Measurements from ENCODE around the gene RAMP1. TPM values are rescaled to one million over a fixed set of nuclear protein-coding genes. Genes with fewer than 3 reads are reported as not detected.

The RAMP1 gene
- total and polyA plus RNA-seq, 4 donors: 109 to 423 (median 279) TPM

DNA sequence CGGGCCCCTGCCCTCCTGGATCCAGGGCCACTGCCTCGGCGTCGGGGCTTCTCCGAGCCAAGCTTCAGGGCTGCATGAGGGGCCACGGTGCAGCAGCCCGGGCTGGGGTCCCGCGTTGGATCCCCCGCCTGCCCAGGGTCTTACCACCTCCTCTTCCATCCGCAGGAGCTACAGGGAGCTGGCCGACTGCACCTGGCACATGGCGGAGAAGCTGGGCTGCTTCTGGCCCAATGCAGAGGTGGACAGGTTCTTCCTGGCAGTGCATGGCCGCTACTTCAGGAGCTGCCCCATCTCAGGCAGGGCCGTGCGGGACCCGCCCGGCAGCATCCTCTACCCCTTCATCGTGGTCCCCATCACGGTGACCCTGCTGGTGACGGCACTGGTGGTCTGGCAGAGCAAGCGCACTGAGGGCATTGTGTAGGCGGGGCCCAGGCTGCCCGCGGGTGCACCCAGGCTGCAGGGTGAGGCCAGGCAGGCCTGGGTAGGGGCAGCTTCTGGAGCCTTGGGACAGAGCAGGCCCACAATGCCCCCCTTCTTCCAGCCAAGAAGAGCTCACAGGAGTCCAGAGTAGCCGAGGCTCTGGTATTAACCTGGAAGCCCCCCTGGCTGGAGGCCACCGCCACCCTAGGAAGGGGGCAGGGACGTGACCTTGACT lies 52.1 kb downstream of the RAMP1 start:
- H3K27me3 ChIP-seq (ENCODE audit: control insufficient read depth in 1 of 2, insufficient read depth in 2 of 2, low read length in 1 of 2): no peaks in the 10 kb centered on the region
- WGBS, 2 donors: 90 to 91% methylated on average over 25 to 28 of the region's 28 CpGs
- H3K9me3 ChIP-seq (ENCODE audit: control insufficient read depth, low read length): no peaks in the 10 kb centered on the region
- ATAC-seq (ENCODE audit: low FRiP score): no peak
- DNase-seq: no peak
- intact Hi-C loops (cut with DNase I): no loop called here
- H3K27ac ChIP-seq (ENCODE audit: low read depth in 1 of 2, low read length in 2 of 2): peak overlapping the region in 1 of 2 donors; percentile 0
- H3K36me3 ChIP-seq (ENCODE audit: control insufficient read depth in 1 of 2, insufficient read depth in 2 of 2, low read length in 1 of 2): no peaks in the 10 kb centered on the region
- no peaks in the 10 kb centered on the region for H3K4me1 ChIP-seq (ENCODE audit: control insufficient read depth in 1 of 2, insufficient read depth in 2 of 2, low read length in 2 of 2)
- H3K4me3 ChIP-seq (ENCODE audit: low read length in 2 of 2): no peak overlapping the region

DNA sequence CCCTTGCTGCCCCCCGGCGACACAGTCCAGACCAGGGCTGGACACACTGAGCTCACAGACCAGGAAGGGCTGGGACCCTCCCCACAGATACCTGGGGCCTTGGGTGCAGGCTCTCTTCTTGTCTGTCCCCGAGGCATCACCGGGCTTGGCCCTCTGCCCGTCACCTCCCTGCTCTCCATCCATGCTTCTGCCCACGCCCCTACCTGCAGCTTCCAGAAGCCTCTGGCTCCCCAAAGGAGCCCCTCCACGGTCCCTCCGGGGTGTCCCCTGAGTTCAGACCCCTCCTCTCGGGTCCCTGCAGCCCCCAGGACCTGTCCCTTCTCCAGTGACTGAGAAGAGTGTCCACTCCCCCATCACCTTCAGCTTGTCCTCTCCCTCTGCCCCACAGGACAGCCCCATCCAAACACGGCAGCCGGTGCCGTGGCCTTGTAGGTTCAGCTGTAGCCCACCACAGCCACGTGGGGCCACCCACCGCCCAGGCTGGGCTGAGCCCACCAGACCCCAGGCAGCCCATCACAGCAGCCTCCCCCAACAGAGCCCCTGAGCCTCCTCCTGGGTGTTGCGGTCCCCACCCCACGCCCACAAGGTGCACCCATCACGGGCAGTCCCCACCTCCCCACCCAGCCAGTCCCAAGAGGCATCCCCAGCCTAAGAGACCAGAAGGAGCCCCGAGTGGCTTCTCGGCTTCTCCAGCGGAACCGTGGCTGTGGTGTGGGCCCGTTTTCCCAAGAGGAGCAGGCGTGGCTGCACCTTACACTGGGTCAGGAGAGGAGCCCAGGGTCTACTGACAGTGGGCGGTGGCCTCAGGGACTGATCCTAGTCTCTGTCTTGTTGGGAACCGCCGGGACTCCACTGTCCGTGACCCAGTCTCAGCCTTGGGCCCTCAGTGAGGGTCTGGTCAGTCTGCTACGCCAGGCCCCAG lies 53.1 kb downstream of the RAMP1 start:
- Histone ChIP-seq H3K27ac (ENCODE audit: low read depth in 1 of 2, low read length in 2 of 2) (no peak overlapping the region), H3K27me3 (ENCODE audit: control insufficient read depth in 1 of 2, insufficient read depth in 2 of 2, low read length in 1 of 2) (no peaks in the 10 kb centered on the region), H3K9me3 (ENCODE audit: control insufficient read depth, low read length) (no peaks in the 10 kb centered on the region), H3K4me3 (ENCODE audit: low read length in 2 of 2) (no peak overlapping the region), H3K36me3 (ENCODE audit: control insufficient read depth in 1 of 2, insufficient read depth in 2 of 2, low read length in 1 of 2) (no peaks in the 10 kb centered on the region), H3K4me1 (ENCODE audit: control insufficient read depth in 1 of 2, insufficient read depth in 2 of 2, low read length in 2 of 2) (no peaks in the 10 kb centered on the region)
- WGBS, 2 donors: 91 to 95% methylated on average over 28 of the region's 28 CpGs
- ATAC-seq (ENCODE audit: low FRiP score): no peak
- no peak for DNase-seq
- intact Hi-C loops (cut with DNase I): no loop called here

DNA sequence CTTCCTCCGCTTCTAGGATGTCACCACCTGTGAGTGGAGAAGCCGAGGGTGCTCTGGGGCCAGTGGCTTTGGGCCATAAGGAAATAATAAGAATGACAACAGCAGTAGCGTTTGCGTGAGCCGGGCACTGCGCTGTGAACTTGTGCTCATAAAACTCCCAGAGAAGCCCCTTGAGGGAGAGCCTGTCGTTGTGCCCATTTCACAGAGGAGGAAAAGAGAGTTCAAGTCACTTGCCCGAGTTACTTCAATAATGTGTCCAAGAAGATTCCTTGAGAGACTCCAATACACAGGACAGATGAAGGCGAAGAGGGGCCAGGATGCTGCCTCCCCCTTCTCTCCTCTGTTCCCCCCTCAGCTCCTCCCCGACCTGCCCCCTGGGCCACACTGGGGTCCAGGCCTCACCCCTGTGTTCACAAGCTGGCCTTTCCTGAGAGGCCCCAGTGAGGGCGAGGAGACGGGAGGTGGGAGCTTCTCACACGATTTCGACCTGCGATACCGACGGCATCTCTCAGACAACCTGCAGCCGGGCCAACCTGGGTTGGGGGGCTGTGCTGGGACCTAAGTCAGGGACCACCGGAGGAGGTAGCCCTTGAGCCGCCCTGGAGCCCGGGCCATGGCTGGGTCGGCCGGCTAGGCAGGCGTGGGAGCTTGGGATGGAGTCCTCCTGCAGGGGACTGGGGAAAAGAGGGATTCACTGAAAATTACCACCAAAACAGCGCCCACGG lies 53.9 kb downstream of the RAMP1 start:
- ATAC-seq (ENCODE audit: low FRiP score): no peak
- no peaks in the 10 kb centered on the region for H3K36me3 ChIP-seq (ENCODE audit: control insufficient read depth in 1 of 2, insufficient read depth in 2 of 2, low read length in 1 of 2)
- no peaks in the 10 kb centered on the region for H3K9me3 ChIP-seq (ENCODE audit: control insufficient read depth, low read length)
- no peak for DNase-seq
- H3K27ac ChIP-seq (ENCODE audit: low read depth in 1 of 2, low read length in 2 of 2): no peak overlapping the region
- no peak overlapping the region for H3K4me3 ChIP-seq (ENCODE audit: low read length in 2 of 2)
- WGBS, 2 donors: 90 to 94% methylated on average over 26 of the region's 26 CpGs
- no peaks in the 10 kb centered on the region for H3K27me3 ChIP-seq (ENCODE audit: control insufficient read depth in 1 of 2, insufficient read depth in 2 of 2, low read length in 1 of 2)
- intact Hi-C loops (cut with DNase I): no loop called here
- H3K4me1 ChIP-seq (ENCODE audit: control insufficient read depth in 1 of 2, insufficient read depth in 2 of 2, low read length in 2 of 2): no peaks in the 10 kb centered on the region

DNA sequence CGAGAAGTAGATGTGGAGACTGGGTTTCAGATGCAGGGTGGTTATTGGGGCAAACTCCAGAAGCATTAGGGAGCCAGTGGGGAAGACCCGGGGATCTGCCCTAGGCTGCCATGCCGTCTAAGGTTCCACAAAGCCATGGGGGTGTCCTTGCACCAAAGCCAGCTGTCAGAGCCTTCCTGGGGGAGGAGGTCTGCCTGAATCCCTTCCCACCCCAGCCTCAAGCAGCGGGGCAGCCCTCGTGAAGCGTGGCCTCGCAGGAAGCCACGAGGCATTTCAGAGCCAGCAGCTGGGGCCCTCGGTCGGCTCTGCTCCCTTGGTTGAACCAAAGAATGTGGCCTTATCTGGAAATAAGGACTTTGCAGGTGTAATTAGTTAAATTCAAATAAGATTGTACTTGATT lies 56.2 kb downstream of the RAMP1 start:
- DNase-seq (no peak), ATAC-seq (ENCODE audit: low FRiP score) (no peak)
- Histone ChIP-seq H3K4me3 (ENCODE audit: low read length in 2 of 2) (no peak overlapping the region), H3K27me3 (ENCODE audit: control insufficient read depth in 1 of 2, insufficient read depth in 2 of 2, low read length in 1 of 2) (no peaks in the 10 kb centered on the region), H3K9me3 (ENCODE audit: control insufficient read depth, low read length) (no peaks in the 10 kb centered on the region), H3K4me1 (ENCODE audit: control insufficient read depth in 1 of 2, insufficient read depth in 2 of 2, low read length in 2 of 2) (no peaks in the 10 kb centered on the region), H3K36me3 (ENCODE audit: control insufficient read depth in 1 of 2, insufficient read depth in 2 of 2, low read length in 1 of 2) (no peaks in the 10 kb centered on the region), H3K27ac (ENCODE audit: low read depth in 1 of 2, low read length in 2 of 2) (no peak overlapping the region)
- intact Hi-C loops (cut with DNase I): no loop called here
- 86 to 89% methylated on average over 10 of the region's 10 CpGs for WGBS, 2 donors

DNA sequence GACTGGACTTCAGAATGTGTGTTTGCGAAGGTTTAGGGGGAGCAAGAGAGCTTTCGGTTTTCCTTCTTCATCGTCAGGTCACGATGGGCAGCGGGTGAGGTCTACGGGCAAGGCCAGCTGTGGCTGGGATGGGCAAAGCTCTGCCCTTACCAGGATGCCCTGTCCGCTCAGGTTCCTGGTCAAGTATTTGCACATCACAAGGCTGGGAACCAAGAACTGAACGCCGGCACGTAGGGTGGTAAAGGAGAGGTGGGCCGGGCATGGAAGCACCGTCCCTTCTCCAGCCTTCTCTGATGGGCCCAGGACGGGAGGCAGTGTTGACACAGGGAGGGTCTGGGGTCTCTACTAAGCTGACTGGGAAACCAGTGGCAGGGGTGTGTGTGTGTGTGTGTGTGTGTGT lies 56.9 kb downstream of the RAMP1 start:
- no peak for ATAC-seq (ENCODE audit: low FRiP score)
- no peaks in the 10 kb centered on the region for H3K4me1 ChIP-seq (ENCODE audit: control insufficient read depth in 1 of 2, insufficient read depth in 2 of 2, low read length in 2 of 2)
- H3K9me3 ChIP-seq (ENCODE audit: control insufficient read depth, low read length): no peaks in the 10 kb centered on the region
- WGBS, 2 donors: 96 to 98% methylated on average over 13 of the region's 13 CpGs
- intact Hi-C loops (cut with DNase I): no loop called here
- H3K36me3 ChIP-seq (ENCODE audit: control insufficient read depth in 1 of 2, insufficient read depth in 2 of 2, low read length in 1 of 2): no peaks in the 10 kb centered on the region
- DNase-seq: no peak
- no peak overlapping the region for H3K4me3 ChIP-seq (ENCODE audit: low read length in 2 of 2)
- no peak overlapping the region for H3K27ac ChIP-seq (ENCODE audit: low read depth in 1 of 2, low read length in 2 of 2)
- no peaks in the 10 kb centered on the region for H3K27me3 ChIP-seq (ENCODE audit: control insufficient read depth in 1 of 2, insufficient read depth in 2 of 2, low read length in 1 of 2)

DNA sequence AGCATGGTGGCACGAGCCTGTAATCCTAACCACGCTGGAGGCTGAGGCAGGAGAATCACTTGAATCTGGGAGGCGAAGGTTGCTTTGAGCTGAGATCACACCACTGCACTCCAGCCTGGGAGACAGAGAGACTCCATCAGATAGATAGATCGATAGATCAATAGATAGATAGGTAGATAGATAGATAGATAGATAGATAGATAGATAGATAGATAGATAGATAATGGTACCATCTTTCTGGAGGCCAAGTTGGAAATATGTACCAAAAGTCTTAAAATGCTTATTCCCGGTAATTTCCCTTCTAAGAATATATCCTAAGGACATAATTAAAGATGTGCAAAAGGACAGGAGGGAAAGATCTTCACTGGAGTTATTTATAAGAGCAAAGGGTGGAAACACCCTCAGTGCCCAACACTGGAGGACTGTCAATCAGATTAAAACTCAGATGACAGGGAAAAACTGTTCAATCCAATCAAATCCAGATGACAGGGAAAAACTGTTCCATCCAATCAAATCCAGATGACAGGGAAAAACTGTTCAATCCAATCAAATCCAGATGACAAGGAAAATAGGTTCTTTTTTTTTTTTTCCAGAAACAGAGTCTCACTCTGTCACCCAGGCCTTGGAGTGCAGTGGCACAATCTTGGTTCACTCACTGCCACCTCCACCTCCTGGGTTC lies 58.4 kb downstream of the RAMP1 start:
- 96 to 97% methylated on average over 5 of the region's 5 CpGs for WGBS, 2 donors
- H3K9me3 ChIP-seq (ENCODE audit: control insufficient read depth, low read length): no peaks in the 10 kb centered on the region

DNA sequence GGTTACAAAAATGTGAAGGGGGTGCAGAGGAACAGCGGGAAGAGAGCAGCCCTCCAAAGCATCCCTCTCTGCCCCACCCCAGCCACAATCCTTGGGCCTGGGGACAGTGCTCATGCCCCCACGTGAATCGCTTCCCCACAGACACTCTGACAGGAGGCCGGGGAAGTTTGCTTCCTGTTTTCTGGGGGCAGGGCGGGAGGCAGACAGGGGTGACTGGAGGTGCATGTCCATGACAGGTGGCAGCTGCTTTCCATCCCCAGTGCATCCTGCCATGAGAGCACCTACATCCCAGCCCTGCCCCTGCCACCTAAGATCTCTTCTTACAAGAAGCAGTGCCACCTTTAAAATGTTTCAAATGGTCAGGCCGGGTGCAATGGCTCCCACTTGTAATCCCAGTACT lies 60.2 kb downstream of the RAMP1 start:
- intact Hi-C loops (cut with DNase I): no loop called here
- peak; percentile 54 to 73 for DNase-seq
- Histone ChIP-seq H3K9me3 (ENCODE audit: control insufficient read depth, low read length) (no peaks in the 10 kb centered on the region), H3K4me1 (ENCODE audit: control insufficient read depth in 1 of 2, insufficient read depth in 2 of 2, low read length in 2 of 2) (no peaks in the 10 kb centered on the region), H3K4me3 (ENCODE audit: low read length in 2 of 2) (no peak overlapping the region), H3K27me3 (ENCODE audit: control insufficient read depth in 1 of 2, insufficient read depth in 2 of 2, low read length in 1 of 2) (no peaks in the 10 kb centered on the region), H3K36me3 (ENCODE audit: control insufficient read depth in 1 of 2, insufficient read depth in 2 of 2, low read length in 1 of 2) (no peaks in the 10 kb centered on the region), H3K27ac (ENCODE audit: low read depth in 1 of 2, low read length in 2 of 2) (peak overlapping the region; percentile 59 to 78)
- no peak for ATAC-seq (ENCODE audit: low FRiP score)
- 33 to 34% methylated on average over 6 of the region's 6 CpGs for WGBS, 2 donors

More for the DNA sequence above, 58.4 kb downstream of the RAMP1 start:
- Histone ChIP-seq H3K4me3 (ENCODE audit: low read length in 2 of 2) (no peak overlapping the region), H3K36me3 (ENCODE audit: control insufficient read depth in 1 of 2, insufficient read depth in 2 of 2, low read length in 1 of 2) (no peaks in the 10 kb centered on the region), H3K27me3 (ENCODE audit: control insufficient read depth in 1 of 2, insufficient read depth in 2 of 2, low read length in 1 of 2) (no peaks in the 10 kb centered on the region), H3K27ac (ENCODE audit: low read depth in 1 of 2, low read length in 2 of 2) (peak overlapping the region in 1 of 2 donors; percentile 18), H3K4me1 (ENCODE audit: control insufficient read depth in 1 of 2, insufficient read depth in 2 of 2, low read length in 2 of 2) (no peaks in the 10 kb centered on the region)
- DNase-seq: no peak
- ATAC-seq (ENCODE audit: low FRiP score): no peak
- intact Hi-C loops (cut with DNase I): no loop called here

DNA sequence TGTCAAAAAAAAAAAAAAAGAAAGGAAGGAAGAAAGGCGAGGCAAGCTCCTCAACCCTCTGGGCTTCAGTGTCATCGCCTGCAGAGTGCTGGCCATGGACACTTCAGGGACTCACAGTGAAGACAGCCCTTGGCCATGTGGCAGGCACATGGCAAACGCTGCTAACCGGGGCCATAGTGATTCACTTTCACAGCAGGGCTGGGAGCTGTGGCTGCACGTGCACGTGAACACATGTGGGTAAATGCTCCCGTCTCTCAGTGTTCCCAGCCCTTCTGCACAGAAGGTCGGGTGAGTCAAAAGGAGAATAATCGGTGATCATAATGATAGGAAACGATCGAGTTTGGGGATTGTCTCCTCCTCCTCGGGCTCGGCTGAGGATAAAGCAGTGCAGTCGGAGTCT lies 61.2 kb downstream of the RAMP1 start:
- H3K27ac ChIP-seq (ENCODE audit: low read depth in 1 of 2, low read length in 2 of 2): no peak overlapping the region
- no peak overlapping the region for H3K4me3 ChIP-seq (ENCODE audit: low read length in 2 of 2)
- H3K27me3 ChIP-seq (ENCODE audit: control insufficient read depth in 1 of 2, insufficient read depth in 2 of 2, low read length in 1 of 2): no peaks in the 10 kb centered on the region
- no peaks in the 10 kb centered on the region for H3K36me3 ChIP-seq (ENCODE audit: control insufficient read depth in 1 of 2, insufficient read depth in 2 of 2, low read length in 1 of 2)
- H3K9me3 ChIP-seq (ENCODE audit: control insufficient read depth, low read length): no peaks in the 10 kb centered on the region
- DNase-seq: peak in 1 of 2 donors; percentile 64
- H3K4me1 ChIP-seq (ENCODE audit: control insufficient read depth in 1 of 2, insufficient read depth in 2 of 2, low read length in 2 of 2): no peaks in the 10 kb centered on the region
- 93 to 96% methylated on average over 14 of the region's 14 CpGs for WGBS, 2 donors
- no peak for ATAC-seq (ENCODE audit: low FRiP score)
- intact Hi-C loops (cut with DNase I): loop anchor here in 1 of 2 donors (5.0 kb wide), 1 partner anchor 222 kb away; no protein-coding TSS in a partner anchor
